ENCODE measurements around the gene RTN3.
A peak's percentile ranks its signal among the peaks of the same experiment; 100 is the strongest.
"Not testable (repeated sequence)": the region's sequence is repeated elsewhere in the genome, so short reads cannot be mapped to it uniquely, and the experiment has no call there.

The RTN3 gene

GRCh38 chr11:63681321-63682065 lies at the start of gene RTN3:
RTN3 (plus strand) TSS chr11:63681500; CDS start chr11:63681637, 137 bp downstream.
- DNase-seq, result peak; percentile 99 to 100 (median 100)

GRCh38 chr11:63635762-63636465 lies 45.4 kb upstream of the RTN3 start:
- peak; percentile 78 to 85 (median 82) for DNase-seq

GRCh38 chr11:63638436-63638835 lies 42.9 kb upstream of the RTN3 start:
- not testable (repeated sequence) for DNase-seq

- DNase-seq, result peak in 2 of 3 donors; percentile 41 to 45
These were observed 42.0 kb upstream of the RTN3 start for GRCh38 chr11:63639199-63639832.

GRCh38 chr11:63641727-63642126 lies 39.6 kb upstream of the RTN3 start:
- DNase-seq, result no peak

- no peak for DNase-seq
These were observed 38.1 kb upstream of the RTN3 start for GRCh38 chr11:63643205-63643604.

GRCh38 chr11:63652671-63653070 lies 28.6 kb upstream of the RTN3 start:
- DNase-seq, result no peak

GRCh38 chr11:63660972-63661371 lies 20.3 kb upstream of the RTN3 start:
- DNase-seq, result no peak

- DNase-seq, result no peak
These were observed 17.5 kb upstream of the RTN3 start for GRCh38 chr11:63663809-63664208.

- peak in 1 of 3 donors; percentile 39 for DNase-seq
These were observed 14.4 kb upstream of the RTN3 start for GRCh38 chr11:63666874-63667273.

GRCh38 chr11:63667995-63668795 lies 13.1 kb upstream of the RTN3 start:
- no peak for DNase-seq

GRCh38 chr11:63670096-63670432 lies 11.2 kb upstream of the RTN3 start:
- no peak for DNase-seq

- DNase-seq, result peak; percentile 81 to 90 (median 82)
These were observed 10.6 kb upstream of the RTN3 start for GRCh38 chr11:63670433-63671321.

- peak; percentile 94 to 97 (median 97) for DNase-seq
These were observed 9.8 kb upstream of the RTN3 start, which contains the start of gene ATL3 for GRCh38 chr11:63671322-63672155. ATL3 (minus strand) TSS chr11:63671376; CDS start chr11:63671335, 41 bp downstream.

GRCh38 chr11:63672156-63672463 lies 9.2 kb upstream of the RTN3 start:
- DNase-seq, result no peak

- no peak for DNase-seq
These were observed 8.3 kb upstream of the RTN3 start for GRCh38 chr11:63672936-63673539.

- no peak for DNase-seq
These were observed 7.7 kb upstream of the RTN3 start for GRCh38 chr11:63673579-63673978.

GRCh38 chr11:63680834-63681320 lies 423 bp upstream of the RTN3 start:
- no peak for DNase-seq

- DNase-seq, result peak; percentile 51 to 68 (median 54)
These were observed 1.0 kb downstream of the RTN3 start for GRCh38 chr11:63682066-63683021.
